ENCODE data around the gene KCNE5.

KCNE5 gene

GRCh38 chrX:109619771-109620170, 5.2 kb downstream of the KCNE5 start:
- TF ChIP-seq CTCF (IDR thresholded peaks at IDR 0.05; ENCODE audit: insufficient read depth, low read length, missing control alignments), result no peak
- POLR2A ChIA-PET, result no interaction called here
- CTCF ChIA-PET, result interaction anchor here (1.2 to 9.4 kb wide), 2 partner anchors 9 to 14 kb away, joined by 3 to 54 read pairs; no protein-coding TSS in a partner anchor
- DNase-seq (ENCODE audit: low read depth, low spot score), result no peak
- no peak overlapping the region for H3K4me3 ChIP-seq (ENCODE audit: low read depth, low read length)

GRCh38 chrX:109614951-109615350, 10.0 kb downstream of the KCNE5 start:
- DNase-seq (ENCODE audit: low read depth, low spot score), result no peak
- ChIA-PET POLR2A (no interaction called here), CTCF (interaction anchor here (1.0 kb wide), 3 partner anchors 20 to 276 kb away, joined by 3 read pairs; no protein-coding TSS in a partner anchor)
- no peak overlapping the region for H3K4me3 ChIP-seq (ENCODE audit: low read depth, low read length)
- no peak for TF ChIP-seq CTCF (IDR thresholded peaks at IDR 0.05; ENCODE audit: insufficient read depth, low read length, missing control alignments)

- ChIA-PET CTCF (no interaction called here), POLR2A (no interaction called here)
These were observed 23.5 kb downstream of the KCNE5 start for GRCh38 chrX:109601486-109601885.

GRCh38 chrX:109600237-109600651, 24.7 kb downstream of the KCNE5 start:
- ChIA-PET POLR2A (no interaction called here), CTCF (no interaction called here)
- no peak for TF ChIP-seq CTCF (IDR thresholded peaks at IDR 0.05; ENCODE audit: insufficient read depth, low read length, missing control alignments)
- no peak overlapping the region for H3K4me3 ChIP-seq (ENCODE audit: low read depth, low read length)
- DNase-seq (ENCODE audit: low read depth, low spot score), result no peak

More at GRCh38 chrX:109601486-109601885, 23.5 kb downstream of the KCNE5 start:
- DNase-seq (ENCODE audit: low read depth, low spot score), result no peak
- no peak for TF ChIP-seq CTCF (IDR thresholded peaks at IDR 0.05; ENCODE audit: insufficient read depth, low read length, missing control alignments)
- no peak overlapping the region for H3K4me3 ChIP-seq (ENCODE audit: low read depth, low read length)

GRCh38 chrX:109596015-109596414, 29.0 kb downstream of the KCNE5 start:
- no peak for DNase-seq (ENCODE audit: low read depth, low spot score)
- H3K4me3 ChIP-seq (ENCODE audit: low read depth, low read length), result no peak overlapping the region
- no peak for TF ChIP-seq CTCF (IDR thresholded peaks at IDR 0.05; ENCODE audit: insufficient read depth, low read length, missing control alignments)
- ChIA-PET POLR2A (no interaction called here), CTCF (no interaction called here)

GRCh38 chrX:109590176-109590575, 34.8 kb downstream of the KCNE5 start:
- no peak overlapping the region for H3K4me3 ChIP-seq (ENCODE audit: low read depth, low read length)
- TF ChIP-seq CTCF (IDR thresholded peaks at IDR 0.05; ENCODE audit: insufficient read depth, low read length, missing control alignments), result no peak
- ChIA-PET POLR2A (no interaction called here), CTCF (no interaction called here)
- no peak for DNase-seq (ENCODE audit: low read depth, low spot score)
